GM18951 (cell line): ENCODE results near the gene FLT3.
"Not testable (repeated sequence)": the region's sequence is repeated elsewhere in the genome, so short reads cannot be mapped to it uniquely, and the experiment has no call there.

Experiments
- POLR2A ChIP-seq: IDR thresholded peaks from 4 replicates; pipeline ENCODE4 v1.6.1; 2011; ENCODE audit warnings: mild to moderate bottlenecking; ENCODE audit not compliant: insufficient read length, insufficient read depth; ENCODE audit errors: extremely low read depth
- in situ Hi-C: fragments of 300-500 bp; cut with MboI; formaldehyde crosslinking; loops from one replicate; pipeline ENCODE4 v1.12.0; 2022; ENCODE audit warnings: low sequenced_read_pairs, mixed read lengths, inconsistent platforms; ENCODE audit not compliant: unreplicated experiment

Gene FLT3

GRCh38 chr13:28128030-28128429 lies 27.7 kb upstream of the FLT3 start:
- in situ Hi-C loops = no loop called here
- no peak for TF ChIP-seq POLR2A

GRCh38 chr13:28121224-28121623 lies 20.8 kb upstream of the FLT3 start:
- TF ChIP-seq POLR2A = no peak
- in situ Hi-C loops = no loop called here

GRCh38 chr13:28120317-28120716 lies 19.9 kb upstream of the FLT3 start:
- in situ Hi-C loops = no loop called here
- TF ChIP-seq POLR2A = no peak

GRCh38 chr13:28117689-28118377 lies 17.5 kb upstream of the FLT3 start:
- in situ Hi-C loops = no loop called here
- TF ChIP-seq POLR2A = no peak

GRCh38 chr13:28116736-28117135 lies 16.4 kb upstream of the FLT3 start:
- in situ Hi-C loops = no loop called here
- no peak for TF ChIP-seq POLR2A

- in situ Hi-C loops = no loop called here
- TF ChIP-seq POLR2A = no peak
Observed at GRCh38 chr13:28110414-28110813, 10.0 kb upstream of the FLT3 start.

- TF ChIP-seq POLR2A = no peak
- in situ Hi-C loops = no loop called here
Observed at GRCh38 chr13:28106976-28107375, 6.6 kb upstream of the FLT3 start.

GRCh38 chr13:28101886-28102285 lies 1.5 kb upstream of the FLT3 start:
- in situ Hi-C loops = not testable (repeated sequence)

- in situ Hi-C loops = no loop called here
- no peak for TF ChIP-seq POLR2A
Observed at GRCh38 chr13:28099396-28100149, 803 bp downstream of the FLT3 start.

GRCh38 chr13:28097503-28097902 lies 2.9 kb downstream of the FLT3 start:
- TF ChIP-seq POLR2A = no peak
- in situ Hi-C loops = no loop called here

GRCh38 chr13:28094306-28094705 lies 6.1 kb downstream of the FLT3 start:
- in situ Hi-C loops = no loop called here
- no peak for TF ChIP-seq POLR2A

- no peak for TF ChIP-seq POLR2A
- in situ Hi-C loops = no loop called here
Observed at GRCh38 chr13:28093881-28094280, 6.5 kb downstream of the FLT3 start.

- in situ Hi-C loops = no loop called here
- no peak for TF ChIP-seq POLR2A
Observed at GRCh38 chr13:28092431-28092830, 7.9 kb downstream of the FLT3 start.

GRCh38 chr13:28089065-28089464 lies 11.3 kb downstream of the FLT3 start:
- TF ChIP-seq POLR2A = no peak
- in situ Hi-C loops = no loop called here

GRCh38 chr13:28077820-28078219 lies 22.6 kb downstream of the FLT3 start:
- in situ Hi-C loops = not testable (repeated sequence)

- no peak for TF ChIP-seq POLR2A
- in situ Hi-C loops = no loop called here
Observed at GRCh38 chr13:28077231-28077630, 23.1 kb downstream of the FLT3 start.
